ENCODE data around the gene ADGRD1.

Gene ADGRD1

GRCh38 chr12:131026754-131027153 is 73.0 kb downstream of the ADGRD1 start:
- H3K4me3 ChIP-seq (ENCODE audit: low read depth, low read length): no peak overlapping the region
- TF ChIP-seq MAX (IDR thresholded peaks at IDR 0.05; ENCODE audit: low read depth, low read length): no peak
- TF ChIP-seq CTCF (IDR thresholded peaks at IDR 0.05; ENCODE audit: low read depth, low read length): no peak
- TF ChIP-seq POLR2A (IDR thresholded peaks at IDR 0.05; ENCODE audit: extremely low read depth, insufficient read length): no peak
- TF ChIP-seq MYC (IDR thresholded peaks at IDR 0.05; ENCODE audit: low read depth, low read length): no peak
- no peak for DNase-seq (ENCODE audit: low read depth)

GRCh38 chr12:131027264-131027663 is 73.6 kb downstream of the ADGRD1 start:
- no peak for DNase-seq (ENCODE audit: low read depth)
- H3K4me3 ChIP-seq (ENCODE audit: low read depth, low read length): no peak overlapping the region
- no peak for TF ChIP-seq POLR2A (IDR thresholded peaks at IDR 0.05; ENCODE audit: extremely low read depth, insufficient read length)
- TF ChIP-seq MYC (IDR thresholded peaks at IDR 0.05; ENCODE audit: low read depth, low read length): no peak
- TF ChIP-seq MAX (IDR thresholded peaks at IDR 0.05; ENCODE audit: low read depth, low read length): no peak
- TF ChIP-seq CTCF (IDR thresholded peaks at IDR 0.05; ENCODE audit: low read depth, low read length): no peak

- TF ChIP-seq MAX (IDR thresholded peaks at IDR 0.05; ENCODE audit: low read depth, low read length) (no peak), MYC (IDR thresholded peaks at IDR 0.05; ENCODE audit: low read depth, low read length) (no peak), CTCF (IDR thresholded peaks at IDR 0.05; ENCODE audit: low read depth, low read length) (no peak)
- H3K4me3 ChIP-seq (ENCODE audit: low read depth, low read length): no peak overlapping the region
- DNase-seq (ENCODE audit: low read depth): no peak
These were observed 74.3 kb downstream of the ADGRD1 start for GRCh38 chr12:131027876-131028586.

- TF ChIP-seq MYC (IDR thresholded peaks at IDR 0.05; ENCODE audit: low read depth, low read length): no peak
- no peak for TF ChIP-seq MAX (IDR thresholded peaks at IDR 0.05; ENCODE audit: low read depth, low read length)
- no peak for TF ChIP-seq POLR2A (IDR thresholded peaks at IDR 0.05; ENCODE audit: extremely low read depth, insufficient read length)
- TF ChIP-seq CTCF (IDR thresholded peaks at IDR 0.05; ENCODE audit: low read depth, low read length): no peak
- no peak overlapping the region for H3K4me3 ChIP-seq (ENCODE audit: low read depth, low read length)
- DNase-seq (ENCODE audit: low read depth): no peak
These were observed 75.1 kb downstream of the ADGRD1 start for GRCh38 chr12:131028587-131029338.

GRCh38 chr12:131030472-131031328 is 77.0 kb downstream of the ADGRD1 start:
- H3K4me3 ChIP-seq (ENCODE audit: low read depth, low read length): no peak overlapping the region
- no peak for TF ChIP-seq MYC (IDR thresholded peaks at IDR 0.05; ENCODE audit: low read depth, low read length)
- TF ChIP-seq MAX (IDR thresholded peaks at IDR 0.05; ENCODE audit: low read depth, low read length): no peak
- TF ChIP-seq CTCF (IDR thresholded peaks at IDR 0.05; ENCODE audit: low read depth, low read length): no peak
- no peak for TF ChIP-seq POLR2A (IDR thresholded peaks at IDR 0.05; ENCODE audit: extremely low read depth, insufficient read length)
- DNase-seq (ENCODE audit: low read depth): no peak

Measured in NB4 (cell line).